ENCODE measurements around the gene CILP2.

- no peak for TF ChIP-seq CTCF (IDR thresholded peaks at IDR 0.05)
- TF ChIP-seq POLR2AphosphoS5 (IDR thresholded peaks at IDR 0.05) = no peak
- TF ChIP-seq POLR2A (IDR thresholded peaks at IDR 0.05) = no peak
Observed at GRCh38 chr19:19544954-19545591, 7.0 kb downstream of the CILP2 start.
